Stimulated activated CD4-positive, alpha-beta T cell treated with anti-CD3 and anti-CD28 coated beads, Interleukin-12 subunit alpha, Interleukin-12 subunit beta, amount 100 ng/mL, for 48 hours (primary cell): ENCODE results near the gene TMEM164.

Experiments
- DNase-seq, 3 donors: peaks; one replicate each; pipeline ENCODE4 v3.0.0-alpha.2; 2020; ENCODE audit warnings: low read depth in 2 of 3, low spot score in 1 of 3

TMEM164 gene

GRCh38 chrX:110036162-110037033 lies 33.5 kb downstream of the TMEM164 start:
- no peak for DNase-seq

- no peak for DNase-seq
Observed at GRCh38 chrX:110037178-110037577, 34.3 kb downstream of the TMEM164 start.

- DNase-seq = no peak
Observed at GRCh38 chrX:110038900-110039299, 36.0 kb downstream of the TMEM164 start.

DNA sequence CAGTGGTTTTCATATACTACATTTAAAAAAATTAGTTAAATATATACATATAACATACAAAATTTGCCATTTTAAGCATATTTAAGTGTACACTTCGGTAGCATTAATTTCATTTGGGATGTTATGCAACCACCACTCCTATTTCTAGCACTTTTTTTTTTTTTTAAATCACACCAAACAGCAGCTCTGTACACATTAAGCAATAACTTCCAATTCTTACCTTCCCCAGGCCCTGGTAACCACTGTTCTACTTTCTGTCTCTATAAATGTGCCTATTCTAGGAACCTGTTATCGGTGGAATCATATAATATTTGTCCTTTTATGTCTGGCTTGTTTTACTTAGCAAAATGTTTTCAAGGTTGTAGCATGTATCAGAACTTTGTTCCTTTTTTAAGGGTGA lies 39.1 kb downstream of the TMEM164 start:
- DNase-seq = no peak

GRCh38 chrX:110042496-110042895 lies 39.6 kb downstream of the TMEM164 start:
- no peak for DNase-seq

- no peak for DNase-seq
Observed at GRCh38 chrX:110043506-110043905, 40.6 kb downstream of the TMEM164 start.

- DNase-seq = no peak
Observed at GRCh38 chrX:110044346-110045249, 41.7 kb downstream of the TMEM164 start.

DNA sequence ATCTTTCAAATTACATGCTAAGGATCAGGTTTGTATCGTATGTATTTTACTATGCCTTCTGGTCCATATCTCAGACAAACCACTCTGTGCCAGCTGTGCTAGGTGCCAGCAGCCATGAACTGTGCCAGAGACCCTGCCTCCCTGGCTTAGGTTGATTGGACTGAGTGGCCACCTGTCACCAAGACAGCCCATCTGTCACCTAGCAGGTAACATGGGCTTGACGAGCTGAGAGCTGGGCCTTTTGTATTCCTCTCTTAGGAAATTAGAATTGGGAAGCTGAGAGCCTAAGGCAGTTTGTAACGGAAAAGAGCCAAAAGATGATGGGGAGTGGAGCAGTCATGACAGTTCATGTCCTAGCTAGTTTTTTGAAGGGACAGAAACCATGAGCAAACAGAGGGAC lies 42.5 kb downstream of the TMEM164 start:
- DNase-seq = no peak

DNA sequence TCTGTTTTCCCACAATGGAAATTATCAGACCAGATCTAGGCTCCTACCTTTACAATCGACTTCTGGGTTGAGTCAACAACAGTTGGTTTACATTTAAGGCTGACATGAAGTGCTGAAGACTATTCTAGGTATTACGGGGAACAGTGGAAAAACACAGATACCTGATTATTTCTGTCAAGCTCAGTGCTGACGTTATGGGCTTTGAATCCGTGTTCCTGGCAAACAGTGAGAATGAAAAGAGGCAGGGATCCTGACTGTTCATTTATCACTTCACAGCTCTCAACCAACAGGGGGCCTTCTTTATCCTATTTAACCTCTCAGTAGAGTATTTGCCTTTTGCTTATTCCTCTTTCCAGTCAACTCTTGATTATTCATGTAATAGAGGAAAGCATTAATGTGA lies 43.1 kb downstream of the TMEM164 start:
- DNase-seq = no peak

DNA sequence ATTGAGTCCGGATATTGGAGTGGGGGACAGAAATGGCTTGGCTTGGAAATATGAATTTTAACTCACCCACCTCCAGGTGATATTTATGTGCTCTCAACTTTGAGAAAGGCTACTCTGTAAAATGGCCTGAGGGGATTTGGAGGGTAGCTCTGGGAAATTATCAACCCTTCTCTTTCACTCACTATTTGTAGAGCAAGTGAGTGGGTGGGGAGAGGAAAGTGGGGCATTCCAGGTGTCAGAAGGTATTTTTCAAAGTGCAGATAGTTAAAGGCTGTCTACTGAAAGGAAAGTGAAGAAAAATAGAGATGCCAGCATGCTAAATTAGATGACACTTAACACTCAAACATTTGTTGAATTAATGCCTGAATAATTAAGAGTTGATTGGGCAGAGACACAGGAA lies 44.1 kb downstream of the TMEM164 start:
- DNase-seq = no peak

DNA sequence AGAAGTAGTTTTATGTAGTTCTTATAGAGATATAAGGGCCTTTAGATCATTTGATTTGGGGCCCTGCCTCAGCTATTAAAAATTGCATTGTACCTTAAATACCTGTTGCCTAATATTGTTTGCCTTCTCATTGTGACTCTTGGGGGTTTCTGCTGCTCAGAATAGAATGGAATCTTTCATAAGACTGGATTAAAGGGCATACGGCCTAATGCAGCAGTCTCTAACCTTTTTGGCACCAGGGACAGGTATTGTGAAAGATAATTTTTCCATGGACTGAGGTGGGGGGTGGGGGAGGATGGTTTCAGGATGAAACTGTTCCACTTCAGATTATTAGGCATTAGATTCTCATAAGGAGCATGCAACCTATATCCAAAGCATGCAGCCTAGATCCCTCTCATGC lies 46.2 kb downstream of the TMEM164 start:
- DNase-seq = no peak

DNA sequence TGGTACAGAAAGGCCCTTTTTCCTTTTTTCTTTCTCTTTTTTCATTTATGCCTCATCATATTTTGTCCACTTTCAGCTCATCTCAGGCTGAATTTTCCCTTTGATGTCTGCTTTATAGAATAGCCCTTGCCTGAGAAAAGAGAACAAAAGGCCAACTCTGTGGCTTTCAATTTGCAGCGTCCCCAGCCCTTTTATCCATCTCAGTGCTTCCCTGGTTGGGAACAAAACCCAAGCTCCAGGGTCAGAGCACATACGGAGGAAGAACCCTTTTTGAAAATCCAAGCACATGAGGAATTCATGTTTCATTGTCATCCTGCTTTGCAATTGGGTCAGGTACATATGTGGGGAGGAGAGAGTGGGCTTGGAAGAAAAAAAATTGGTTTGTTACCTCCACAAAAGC lies 47.5 kb downstream of the TMEM164 start:
- no peak for DNase-seq

- DNase-seq = no peak
Observed at GRCh38 chrX:110050901-110051300, 48.0 kb downstream of the TMEM164 start.

DNA sequence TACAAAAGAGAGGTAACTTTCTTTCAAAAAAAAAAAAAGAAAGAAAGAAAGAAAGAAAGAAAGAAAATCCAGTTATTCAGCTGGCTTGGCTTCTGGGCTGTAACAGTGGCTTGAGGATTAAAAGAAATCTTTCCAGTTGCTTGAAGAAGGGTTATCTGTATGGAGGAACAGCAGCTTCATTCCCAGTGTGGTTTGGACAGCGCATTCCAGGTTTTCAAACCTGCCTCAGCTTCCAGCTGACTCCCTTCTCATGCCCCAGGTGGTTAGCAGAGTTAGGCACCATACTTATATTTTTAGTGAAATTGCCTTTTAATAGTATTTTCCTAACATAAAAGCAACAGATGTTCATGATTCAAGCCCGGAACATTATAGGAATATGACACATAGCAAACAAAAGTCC lies 48.6 kb downstream of the TMEM164 start:
- no peak for DNase-seq

- DNase-seq = no peak
Observed at GRCh38 chrX:110052303-110052702, 49.4 kb downstream of the TMEM164 start.

GRCh38 chrX:110053453-110053852 lies 50.5 kb downstream of the TMEM164 start:
- DNase-seq = no peak

DNA sequence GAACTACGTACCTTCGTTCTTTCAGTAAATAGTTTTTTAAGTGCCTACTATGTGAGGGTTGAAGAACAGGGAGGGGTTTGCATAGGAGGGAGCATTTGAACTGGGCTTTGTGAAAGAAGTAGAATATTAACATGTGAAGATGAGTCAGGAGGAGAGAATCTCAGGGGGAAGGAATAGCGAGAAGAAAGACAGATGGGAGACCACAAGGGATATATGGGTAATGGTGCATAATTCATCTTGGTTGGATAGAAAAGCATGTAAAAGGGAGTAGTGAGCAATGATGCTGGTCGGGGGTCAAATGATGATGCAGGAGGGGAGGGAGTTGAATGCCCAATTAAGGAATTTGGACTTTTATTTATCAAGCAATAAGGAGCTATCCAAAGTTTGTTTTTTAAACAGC lies 52.7 kb downstream of the TMEM164 start:
- DNase-seq = no peak

DNA sequence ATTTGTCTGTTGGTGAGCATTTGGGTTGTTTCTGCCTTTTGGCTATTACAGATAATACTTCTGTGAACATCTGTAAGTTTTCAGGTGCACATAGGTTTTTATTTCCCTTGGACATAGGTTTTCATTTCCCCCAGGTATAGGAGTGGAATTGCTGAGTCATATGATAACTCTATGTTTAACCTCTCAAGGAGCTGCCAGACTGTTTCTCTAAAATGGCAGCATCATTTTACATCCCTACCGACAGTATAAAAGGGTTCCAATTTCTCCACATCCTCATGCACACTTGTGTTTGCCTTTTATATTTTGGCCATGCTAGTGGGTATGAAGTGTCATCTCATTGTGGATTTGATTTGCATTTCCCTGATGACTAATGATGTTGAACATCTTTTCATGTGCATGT lies 53.5 kb downstream of the TMEM164 start:
- DNase-seq = no peak

DNA sequence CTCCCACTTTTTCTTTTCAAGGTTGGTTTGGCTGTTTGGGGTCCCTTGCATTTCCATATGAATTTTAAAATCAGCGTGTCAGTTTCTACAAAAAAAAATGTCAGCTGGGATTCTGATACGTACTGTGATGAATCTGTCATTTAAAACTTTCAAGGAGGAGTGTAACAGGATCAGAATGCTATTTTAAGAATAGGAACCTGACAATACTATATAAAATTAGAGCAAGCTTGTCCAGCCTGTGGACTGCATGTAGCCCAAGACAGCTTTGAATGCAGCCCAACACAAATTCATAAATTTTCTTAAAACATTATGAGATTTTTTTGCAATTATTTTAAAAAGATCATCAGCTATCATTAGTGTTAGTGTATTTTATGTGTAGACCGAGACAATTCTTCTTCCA lies 56.5 kb downstream of the TMEM164 start:
- DNase-seq = no peak

DNA sequence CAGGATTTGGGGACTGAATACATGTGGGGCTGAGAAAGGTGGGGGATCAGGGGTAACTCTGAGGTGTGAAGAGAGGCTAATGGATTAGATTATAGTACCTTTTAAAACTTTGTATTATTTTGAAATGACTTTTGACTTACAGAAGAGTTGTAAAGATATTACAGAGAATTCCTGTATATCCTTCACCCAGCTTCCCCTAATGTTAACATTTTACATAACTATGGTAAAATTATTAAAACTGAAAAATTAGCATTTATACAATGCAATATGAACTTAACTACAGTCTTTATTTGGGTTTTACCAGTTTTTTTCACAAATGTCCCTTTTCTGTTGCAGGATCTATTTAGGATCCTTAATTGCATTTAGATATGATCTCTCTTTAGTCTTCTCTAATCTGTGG lies 57.4 kb downstream of the TMEM164 start:
- no peak for DNase-seq

GRCh38 chrX:110060846-110061537 lies 58.1 kb downstream of the TMEM164 start:
- no peak for DNase-seq

DNA sequence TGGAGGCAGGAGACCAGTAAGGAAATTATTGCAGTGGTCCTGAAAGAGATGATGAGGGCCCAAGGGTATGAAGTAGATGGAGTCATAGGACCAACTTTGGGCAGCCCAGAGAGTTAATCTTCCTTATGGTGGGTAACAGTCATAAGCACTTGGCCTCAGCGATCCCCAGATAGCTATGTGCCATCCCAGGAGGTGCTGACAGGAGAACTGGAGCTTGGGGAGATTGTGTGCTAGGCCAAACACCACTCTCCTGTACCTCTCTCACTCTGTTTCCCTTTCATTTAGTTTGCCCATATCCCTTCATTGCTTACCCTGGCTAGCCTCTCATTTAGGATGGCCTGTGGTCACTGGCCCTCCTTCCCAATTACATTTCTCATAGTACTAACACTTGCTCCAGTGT lies 60.0 kb downstream of the TMEM164 start:
- DNase-seq = no peak
